ENCODE data around the gene C11orf68. TPM values are rescaled to one million over a fixed set of nuclear protein-coding genes. Genes with fewer than 3 reads are reported as not detected.

C11orf68 gene
- total and polyA plus RNA-seq, 9 of the 15 experiments (the other 6 are each of a cell fraction or from before 2014, with no cell fraction given), result 3.6 to 35.9 (median 12.8) TPM

DNA sequence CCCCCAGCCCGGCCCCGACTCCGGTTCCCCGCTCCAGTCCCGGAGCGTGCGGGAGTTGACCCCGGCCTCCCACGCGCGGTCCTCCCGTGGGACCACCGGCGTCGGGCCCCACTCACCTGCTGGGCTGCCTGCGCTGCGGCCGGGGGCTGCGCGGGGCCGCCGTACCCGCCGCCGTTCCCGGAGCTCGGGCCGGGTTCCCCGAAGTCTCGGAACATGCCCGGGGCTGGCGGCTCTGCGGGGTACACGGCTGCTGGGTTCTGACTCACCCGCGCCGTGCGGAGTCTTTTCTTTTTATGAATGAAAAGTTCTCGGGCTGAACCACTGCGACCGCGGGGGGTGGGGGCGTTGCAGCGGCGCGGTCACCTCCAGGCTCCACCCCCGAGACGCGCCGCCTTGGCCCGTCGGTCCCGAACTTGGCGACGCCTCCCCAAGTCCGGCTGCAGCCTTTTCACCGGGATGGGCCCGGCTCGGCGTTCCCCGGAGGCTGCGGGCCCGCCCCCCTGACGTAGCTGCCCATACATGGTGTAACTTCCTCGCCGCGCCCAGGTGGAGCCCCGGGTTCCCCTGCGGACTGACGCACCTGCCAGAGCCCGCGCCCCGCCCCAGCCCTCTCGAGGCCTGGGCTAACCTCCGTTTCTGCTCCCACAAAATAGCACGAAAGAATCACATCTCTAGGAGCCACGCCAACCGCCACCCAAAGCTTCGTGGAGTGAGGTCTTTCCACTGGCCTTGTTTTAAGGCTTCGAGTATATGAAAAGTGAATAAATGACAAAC, 18.6 kb downstream of the C11orf68 start, which contains the start of gene FOSL1 (continued):
- TF ChIP-seq, protein P1, sequence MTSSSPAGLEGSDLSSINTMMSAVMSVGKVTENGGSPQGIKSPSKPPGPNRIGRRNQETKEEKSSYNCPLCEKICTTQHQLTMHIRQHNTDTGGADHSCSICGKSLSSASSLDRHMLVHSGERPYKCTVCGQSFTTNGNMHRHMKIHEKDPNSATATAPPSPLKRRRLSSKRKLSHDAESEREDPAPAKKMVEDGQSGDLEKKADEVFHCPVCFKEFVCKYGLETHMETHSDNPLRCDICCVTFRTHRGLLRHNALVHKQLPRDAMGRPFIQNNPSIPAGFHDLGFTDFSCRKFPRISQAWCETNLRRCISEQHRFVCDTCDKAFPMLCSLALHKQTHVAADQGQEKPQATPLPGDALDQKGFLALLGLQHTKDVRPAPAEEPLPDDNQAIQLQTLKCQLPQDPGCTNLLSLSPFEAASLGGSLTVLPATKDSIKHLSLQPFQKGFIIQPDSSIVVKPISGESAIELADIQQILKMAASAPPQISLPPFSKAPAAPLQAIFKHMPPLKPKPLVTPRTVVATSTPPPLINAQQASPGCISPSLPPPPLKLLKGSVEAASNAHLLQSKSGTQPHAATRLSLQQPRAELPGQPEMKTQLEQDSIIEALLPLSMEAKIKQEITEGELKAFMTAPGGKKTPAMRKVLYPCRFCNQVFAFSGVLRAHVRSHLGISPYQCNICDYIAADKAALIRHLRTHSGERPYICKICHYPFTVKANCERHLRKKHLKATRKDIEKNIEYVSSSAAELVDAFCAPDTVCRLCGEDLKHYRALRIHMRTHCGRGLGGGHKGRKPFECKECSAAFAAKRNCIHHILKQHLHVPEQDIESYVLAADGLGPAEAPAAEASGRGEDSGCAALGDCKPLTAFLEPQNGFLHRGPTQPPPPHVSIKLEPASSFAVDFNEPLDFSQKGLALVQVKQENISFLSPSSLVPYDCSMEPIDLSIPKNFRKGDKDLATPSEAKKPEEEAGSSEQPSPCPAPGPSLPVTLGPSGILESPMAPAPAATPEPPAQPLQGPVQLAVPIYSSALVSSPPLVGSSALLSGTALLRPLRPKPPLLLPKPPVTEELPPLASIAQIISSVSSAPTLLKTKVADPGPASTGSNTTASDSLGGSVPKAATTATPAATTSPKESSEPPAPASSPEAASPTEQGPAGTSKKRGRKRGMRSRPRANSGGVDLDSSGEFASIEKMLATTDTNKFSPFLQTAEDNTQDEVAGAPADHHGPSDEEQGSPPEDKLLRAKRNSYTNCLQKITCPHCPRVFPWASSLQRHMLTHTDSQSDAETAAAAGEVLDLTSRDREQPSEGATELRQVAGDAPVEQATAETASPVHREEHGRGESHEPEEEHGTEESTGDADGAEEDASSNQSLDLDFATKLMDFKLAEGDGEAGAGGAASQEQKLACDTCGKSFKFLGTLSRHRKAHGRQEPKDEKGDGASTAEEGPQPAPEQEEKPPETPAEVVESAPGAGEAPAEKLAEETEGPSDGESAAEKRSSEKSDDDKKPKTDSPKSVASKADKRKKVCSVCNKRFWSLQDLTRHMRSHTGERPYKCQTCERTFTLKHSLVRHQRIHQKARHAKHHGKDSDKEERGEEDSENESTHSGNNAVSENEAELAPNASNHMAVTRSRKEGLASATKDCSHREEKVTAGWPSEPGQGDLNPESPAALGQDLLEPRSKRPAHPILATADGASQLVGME (CRISPR knock-in tag; IDR thresholded peaks at IDR 0.05), result no peak
- peak; percentile 94 for TF ChIP-seq POLR2H (tag; IDR thresholded peaks at IDR 0.05; ENCODE audit: low read depth)
- TF ChIP-seq HDGF (IDR thresholded peaks at IDR 0.05), result no peak
- peak; percentile 91 for TF ChIP-seq HMGN3 (IDR thresholded peaks at IDR 0.05; ENCODE audit: borderline replicate concordance, extremely low read depth, insufficient read length, low read depth, low read length)
- peak; percentile 98 for TF ChIP-seq TAF1 (IDR thresholded peaks at IDR 0.05; ENCODE audit: control insufficient read depth, extremely low read depth, insufficient read depth, low read length, severe bottlenecking)
- TF ChIP-seq NFIC (IDR thresholded peaks at IDR 0.05), result peak; percentile 43; the same call in 1 of the 2 replicates
- TF ChIP-seq, protein P2, sequence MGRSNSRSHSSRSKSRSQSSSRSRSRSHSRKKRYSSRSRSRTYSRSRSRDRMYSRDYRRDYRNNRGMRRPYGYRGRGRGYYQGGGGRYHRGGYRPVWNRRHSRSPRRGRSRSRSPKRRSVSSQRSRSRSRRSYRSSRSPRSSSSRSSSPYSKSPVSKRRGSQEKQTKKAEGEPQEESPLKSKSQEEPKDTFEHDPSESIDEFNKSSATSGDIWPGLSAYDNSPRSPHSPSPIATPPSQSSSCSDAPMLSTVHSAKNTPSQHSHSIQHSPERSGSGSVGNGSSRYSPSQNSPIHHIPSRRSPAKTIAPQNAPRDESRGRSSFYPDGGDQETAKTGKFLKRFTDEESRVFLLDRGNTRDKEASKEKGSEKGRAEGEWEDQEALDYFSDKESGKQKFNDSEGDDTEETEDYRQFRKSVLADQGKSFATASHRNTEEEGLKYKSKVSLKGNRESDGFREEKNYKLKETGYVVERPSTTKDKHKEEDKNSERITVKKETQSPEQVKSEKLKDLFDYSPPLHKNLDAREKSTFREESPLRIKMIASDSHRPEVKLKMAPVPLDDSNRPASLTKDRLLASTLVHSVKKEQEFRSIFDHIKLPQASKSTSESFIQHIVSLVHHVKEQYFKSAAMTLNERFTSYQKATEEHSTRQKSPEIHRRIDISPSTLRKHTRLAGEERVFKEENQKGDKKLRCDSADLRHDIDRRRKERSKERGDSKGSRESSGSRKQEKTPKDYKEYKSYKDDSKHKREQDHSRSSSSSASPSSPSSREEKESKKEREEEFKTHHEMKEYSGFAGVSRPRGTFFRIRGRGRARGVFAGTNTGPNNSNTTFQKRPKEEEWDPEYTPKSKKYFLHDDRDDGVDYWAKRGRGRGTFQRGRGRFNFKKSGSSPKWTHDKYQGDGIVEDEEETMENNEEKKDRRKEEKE (IDR thresholded peaks at IDR 0.05; ENCODE audit: borderline replicate concordance in 1 of 2, control insufficient read depth in 1 of 2, low read depth in 2 of 2, low read length in 1 of 2), result peak in 1 of 2 experiments; percentile 61; a peak in 1 of 4 replicates
- TF ChIP-seq YY1 (IDR thresholded peaks at IDR 0.05; ENCODE audit: borderline replicate concordance in 1 of 3, control insufficient read depth in 1 of 3, extremely low read depth in 1 of 3, insufficient read depth in 3 of 3, insufficient read length in 1 of 3, insufficient replicate concordance in 2 of 3, low read depth in 1 of 3, low read length in 2 of 3), result peak in 2 of 3 experiments; percentile 69 to 77
- TF ChIP-seq ZNF830 (CRISPR knock-in tag; IDR thresholded peaks at IDR 0.05), result no peak
- TF ChIP-seq HNRNPL (IDR thresholded peaks at IDR 0.05; ENCODE audit: low read depth, low read length), result peak; percentile 86; the same call in 1 of the 2 replicates
- no peak for TF ChIP-seq RBM14 (IDR thresholded peaks at IDR 0.05; ENCODE audit: borderline replicate concordance, insufficient read depth, low read depth, low read length)
- no peak for TF ChIP-seq NCOA2 (IDR thresholded peaks at IDR 0.05; ENCODE audit: partially characterized antibody in 2 of 2)
- TF ChIP-seq CREB1 (IDR thresholded peaks at IDR 0.05), result peak; percentile 86
- TF ChIP-seq CREB1 (CRISPR knock-in tag; IDR thresholded peaks at IDR 0.05), result peak; percentile 86
- TF ChIP-seq CEBPB (tag; IDR thresholded peaks at IDR 0.05), result no peak
- TF ChIP-seq HDAC2 (IDR thresholded peaks at IDR 0.05), result peak; percentile 37; the same call in 1 of the 2 replicates
